ENCODE results near the gene NEFH. TPM values are rescaled to one million over a fixed set of nuclear protein-coding genes. Genes with fewer than 3 reads are reported as not detected.

Gene NEFH
- total RNA-seq, 1 experiment from 2014 or later, result 22.0 TPM

GRCh38 chr22:29491012-29491411, 11.0 kb downstream of the NEFH start:
- no TSS peak for BruUV-seq (replicated peaks)
- Histone ChIP-seq H3K4me3 (ENCODE audit: low read depth, low read length, poor library complexity, severe bottlenecking) (no peak overlapping the region), H3K36me3 (ENCODE audit: insufficient read depth, low read length, poor library complexity, severe bottlenecking) (no peaks in the 10 kb centered on the region), H3K27me3 (replicated peaks; ENCODE audit: insufficient read depth, low read depth, low read length, poor library complexity) (no peaks in the 10 kb centered on the region), H3K4me1 (ENCODE audit: insufficient read depth, low read length, poor library complexity, severe bottlenecking) (no peaks in the 10 kb centered on the region), H3K9me3 (ENCODE audit: low read depth, low read length, poor library complexity, severe bottlenecking) (no peaks in the 10 kb centered on the region), H3K27ac (ENCODE audit: low read depth, low read length, poor library complexity, severe bottlenecking) (no peak overlapping the region)
- intact Hi-C loops (cut with micrococcal nuclease; ENCODE audit: unreplicated experiment), result no loop called here
- CTCF ChIA-PET, result no interaction called here
- DNase-seq (ENCODE audit: low spot score), result no peak
- POLR2A ChIA-PET (ENCODE audit: low non-redundant PET), result interaction anchor here (0.5 kb wide), 1 partner anchor 86 kb away, joined by 3 read pairs; no protein-coding TSS in a partner anchor
- TF ChIP-seq EZH2 (IDR thresholded peaks at IDR 0.05; ENCODE audit: borderline replicate concordance, low read depth, low read length, poor library complexity, severe bottlenecking) (no peak), CTCF (conservative IDR thresholded peaks at IDR 0.05; ENCODE audit: low read depth, low read length) (no peak)

- no peak overlapping the region for H3K4me3 ChIP-seq (ENCODE audit: low read depth, low read length, poor library complexity, severe bottlenecking)
- H3K27me3 ChIP-seq (replicated peaks; ENCODE audit: insufficient read depth, low read depth, low read length, poor library complexity), result no peaks in the 10 kb centered on the region
- ChIA-PET POLR2A (ENCODE audit: low non-redundant PET) (no interaction called here), CTCF (no interaction called here)
- H3K9me3 ChIP-seq (ENCODE audit: low read depth, low read length, poor library complexity, severe bottlenecking), result no peaks in the 10 kb centered on the region
- no peaks in the 10 kb centered on the region for H3K4me1 ChIP-seq (ENCODE audit: insufficient read depth, low read length, poor library complexity, severe bottlenecking)
- intact Hi-C loops (cut with micrococcal nuclease; ENCODE audit: unreplicated experiment), result no loop called here
- no peaks in the 10 kb centered on the region for H3K36me3 ChIP-seq (ENCODE audit: insufficient read depth, low read length, poor library complexity, severe bottlenecking)
- H3K27ac ChIP-seq (ENCODE audit: low read depth, low read length, poor library complexity, severe bottlenecking), result no peak overlapping the region
- TF ChIP-seq CTCF (conservative IDR thresholded peaks at IDR 0.05; ENCODE audit: low read depth, low read length) (no peak), EZH2 (IDR thresholded peaks at IDR 0.05; ENCODE audit: borderline replicate concordance, low read depth, low read length, poor library complexity, severe bottlenecking) (no peak)
- no TSS peak for BruUV-seq (replicated peaks)
- no peak for DNase-seq (ENCODE audit: low spot score)
Observed at GRCh38 chr22:29493636-29494035, 13.6 kb downstream of the NEFH start.

DNA sequence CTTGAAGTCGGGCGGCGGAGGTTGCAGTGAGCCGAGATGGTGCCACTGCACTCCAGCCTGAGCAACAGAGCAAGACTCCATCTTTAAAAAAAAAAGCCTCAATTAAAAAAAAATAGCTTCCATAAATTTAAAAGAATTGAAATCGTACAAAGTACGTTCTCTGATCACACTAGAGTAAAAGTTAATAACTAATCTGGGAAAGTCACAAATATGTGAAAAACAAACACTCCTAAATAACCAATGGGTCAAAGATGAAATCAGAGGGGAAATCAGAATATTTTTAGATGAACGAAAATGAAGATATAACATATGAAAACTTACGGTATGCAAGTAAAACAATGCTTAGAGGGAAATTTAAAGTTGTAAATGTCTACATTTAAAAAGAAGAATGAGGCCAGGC, 19.8 kb downstream of the NEFH start:
- H3K27ac ChIP-seq (ENCODE audit: low read depth, low read length, poor library complexity, severe bottlenecking), result no peak overlapping the region
- no peaks in the 10 kb centered on the region for H3K36me3 ChIP-seq (ENCODE audit: insufficient read depth, low read length, poor library complexity, severe bottlenecking)
- no TSS peak for BruUV-seq (replicated peaks)
- DNase-seq (ENCODE audit: low spot score), result no peak
- intact Hi-C loops (cut with micrococcal nuclease; ENCODE audit: unreplicated experiment), result loop anchor here (10.0 kb wide), 1 partner anchor 105 kb away; no protein-coding TSS in a partner anchor
- no peaks in the 10 kb centered on the region for H3K9me3 ChIP-seq (ENCODE audit: low read depth, low read length, poor library complexity, severe bottlenecking)
- ChIA-PET POLR2A (ENCODE audit: low non-redundant PET) (no interaction called here), CTCF (no interaction called here)
- no peaks in the 10 kb centered on the region for H3K27me3 ChIP-seq (replicated peaks; ENCODE audit: insufficient read depth, low read depth, low read length, poor library complexity)
- peaks cover 12% of the 10 kb centered on the region for H3K4me1 ChIP-seq (ENCODE audit: insufficient read depth, low read length, poor library complexity, severe bottlenecking)
- TF ChIP-seq CTCF (conservative IDR thresholded peaks at IDR 0.05; ENCODE audit: low read depth, low read length) (no peak), EZH2 (IDR thresholded peaks at IDR 0.05; ENCODE audit: borderline replicate concordance, low read depth, low read length, poor library complexity, severe bottlenecking) (no peak)
- H3K4me3 ChIP-seq (ENCODE audit: low read depth, low read length, poor library complexity, severe bottlenecking), result no peak overlapping the region

Measured in A673 (cell line).